Nephron (organoid): ENCODE results near the gene MAD1L1.

Experiments used
- H3K27ac Mint-ChIP-seq, 3 experiments: 2 replicates each; pipeline ENCODE4 v1.8.0; 2020; ENCODE audit warnings: mixed read lengths in 3 of 3, mild to moderate bottlenecking in 2 of 3, moderate library complexity in 1 of 3
- H3K27me3 Mint-ChIP-seq: 2 replicates; pipeline ENCODE4 v1.8.0; 2021; ENCODE audit warnings: low read depth, mild to moderate bottlenecking, moderate library complexity, mixed read lengths
- H3K36me3 Mint-ChIP-seq: 2 replicates; pipeline ENCODE4 v1.8.0; 2020; ENCODE audit warnings: low read depth, mixed read lengths
- H3K4me1 Mint-ChIP-seq: 2 replicates; pipeline ENCODE4 v1.8.0; 2020; ENCODE audit warnings: mixed read lengths
- H3K4me3 Mint-ChIP-seq, 3 experiments: 2 replicates each; pipeline ENCODE4 v1.8.0; 2020; ENCODE audit warnings: mild to moderate bottlenecking in 3 of 3, mixed read lengths in 3 of 3, moderate library complexity in 2 of 3
- H3K9me3 Mint-ChIP-seq: 2 replicates; pipeline ENCODE4 v1.8.0; 2020; ENCODE audit warnings: mixed read lengths
- CTCF ChIP-seq, 3 experiments: fragments of 200-600 bp; sonication (generic); IDR thresholded peaks; one replicate each; pipeline ENCODE4 v1.5.0; 2021; ENCODE audit warnings: antibody characterized with exemption in 3 of 3; ENCODE audit not compliant: unreplicated experiment in 3 of 3

MAD1L1 gene

DNA sequence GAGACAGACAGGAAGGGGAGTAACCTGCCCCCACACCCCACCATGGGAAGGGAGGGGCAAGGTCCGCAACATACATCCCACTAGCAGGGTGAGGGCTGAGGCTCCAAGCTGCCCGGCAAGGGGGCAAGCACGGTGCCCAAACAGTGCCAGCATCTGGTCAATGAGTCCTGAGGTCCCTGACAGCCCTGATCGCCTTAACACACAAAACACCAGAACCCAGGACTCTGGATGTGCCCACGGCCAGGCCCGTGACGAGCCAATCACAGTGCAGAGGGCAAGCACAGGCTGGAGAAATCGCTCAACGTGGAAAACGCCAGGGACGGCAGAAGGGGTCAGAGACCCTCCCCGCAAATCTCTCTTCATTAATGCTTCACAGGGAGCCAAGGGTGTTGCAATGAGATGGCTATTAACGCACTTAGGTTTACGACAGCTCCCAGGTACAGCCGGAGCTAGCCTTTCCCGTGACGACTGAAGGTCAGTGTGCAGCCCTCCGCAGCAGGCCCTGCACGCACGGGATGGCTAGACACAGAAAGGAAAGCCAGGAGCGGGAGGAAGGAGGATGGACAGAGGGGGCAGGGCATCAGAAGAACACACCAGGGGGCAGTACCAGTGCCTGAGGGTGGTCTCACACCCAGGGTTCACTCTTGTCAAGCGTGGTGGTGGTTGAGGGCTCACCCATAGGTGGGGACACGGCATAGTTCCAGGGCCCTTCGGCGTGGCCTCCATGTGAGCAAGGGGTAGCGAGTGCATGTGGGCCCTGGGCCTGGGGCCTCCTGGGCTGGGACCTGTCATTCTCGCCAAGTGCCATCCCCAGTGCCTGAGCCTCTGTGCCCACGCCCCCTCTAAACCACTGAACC, 220.5 kb downstream of the MAD1L1 start:
- Mint-ChIP-seq H3K9me3 (no peaks in the 10 kb centered on the region), H3K4me3 (peak overlapping the region in 2 of 3 experiments; percentile 5 to 30), H3K27ac (peak overlapping the region; percentile 73 to 83 (median 81)), H3K4me1 (peaks cover 35% of the 10 kb centered on the region), H3K27me3 (no peaks in the 10 kb centered on the region), H3K36me3 (peaks cover 4% of the 10 kb centered on the region)
- TF ChIP-seq CTCF (IDR thresholded peaks at IDR 0.05; ENCODE audit: unreplicated experiment in 3 of 3): no peak

DNA sequence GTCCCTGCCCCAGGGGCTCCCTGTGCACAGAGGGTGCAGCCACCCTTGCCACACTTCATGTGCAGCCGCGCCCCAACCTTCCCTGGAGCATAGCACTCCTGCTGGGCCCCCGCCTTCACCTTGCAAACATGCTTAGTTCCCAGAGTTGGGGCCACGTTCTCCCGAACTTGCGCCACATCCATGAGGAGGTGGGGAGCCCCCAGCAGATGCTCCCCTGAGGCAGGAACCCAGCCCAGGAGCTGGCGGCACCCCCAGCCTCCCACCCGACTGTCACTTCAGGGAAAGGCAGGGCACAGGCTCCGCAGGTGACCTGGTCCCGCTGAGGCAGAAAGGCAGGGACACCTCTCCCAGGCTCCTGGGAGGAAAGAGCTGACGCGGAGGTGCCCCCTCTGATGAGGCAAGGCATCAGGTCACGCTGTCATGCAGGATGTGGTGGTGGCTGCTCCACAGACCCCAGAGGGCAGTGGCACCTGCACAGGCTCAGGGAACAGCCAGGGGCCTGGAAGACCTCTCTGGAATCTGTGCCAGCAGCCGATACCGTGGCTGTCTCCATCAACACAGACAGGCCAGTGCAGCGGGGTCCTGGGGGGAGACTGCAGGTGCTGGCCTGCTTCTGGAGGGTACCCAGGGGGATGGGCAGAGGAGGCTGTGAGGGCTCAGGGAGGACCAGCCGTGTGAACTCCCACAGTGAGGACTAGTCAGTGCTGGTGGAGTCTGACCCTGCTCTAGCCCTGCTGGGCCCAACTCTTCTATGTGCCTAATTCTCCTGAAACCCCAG, 221.3 kb downstream of the MAD1L1 start:
- no peaks in the 10 kb centered on the region for H3K9me3 Mint-ChIP-seq
- peaks cover under 1% of the 10 kb centered on the region for H3K27me3 Mint-ChIP-seq
- H3K27ac Mint-ChIP-seq: no peak overlapping the region
- no peak for TF ChIP-seq CTCF (IDR thresholded peaks at IDR 0.05; ENCODE audit: unreplicated experiment in 3 of 3)
- H3K4me1 Mint-ChIP-seq: peaks cover 29% of the 10 kb centered on the region
- no peak overlapping the region for H3K4me3 Mint-ChIP-seq
- H3K36me3 Mint-ChIP-seq: peaks cover 4% of the 10 kb centered on the region

- Mint-ChIP-seq H3K27ac (peak overlapping the region; percentile 53 to 87 (median 68)), H3K4me3 (no peak overlapping the region), H3K9me3 (no peaks in the 10 kb centered on the region), H3K4me1 (peaks cover 36% of the 10 kb centered on the region), H3K36me3 (peaks cover 4% of the 10 kb centered on the region), H3K27me3 (peaks cover 5% of the 10 kb centered on the region)
- TF ChIP-seq CTCF (IDR thresholded peaks at IDR 0.05; ENCODE audit: unreplicated experiment in 3 of 3): no peak
Observed at GRCh38 chr7:2010551-2011265, 222.0 kb downstream of the MAD1L1 start.

- Mint-ChIP-seq H3K27ac (peak overlapping the region; percentile 53 to 87 (median 68)), H3K27me3 (peaks cover 5% of the 10 kb centered on the region), H3K4me1 (peaks cover 36% of the 10 kb centered on the region), H3K36me3 (peaks cover 4% of the 10 kb centered on the region), H3K4me3 (no peak overlapping the region), H3K9me3 (no peaks in the 10 kb centered on the region)
- no peak for TF ChIP-seq CTCF (IDR thresholded peaks at IDR 0.05; ENCODE audit: unreplicated experiment in 3 of 3)
Observed at GRCh38 chr7:2010101-2010500, 222.6 kb downstream of the MAD1L1 start.

DNA sequence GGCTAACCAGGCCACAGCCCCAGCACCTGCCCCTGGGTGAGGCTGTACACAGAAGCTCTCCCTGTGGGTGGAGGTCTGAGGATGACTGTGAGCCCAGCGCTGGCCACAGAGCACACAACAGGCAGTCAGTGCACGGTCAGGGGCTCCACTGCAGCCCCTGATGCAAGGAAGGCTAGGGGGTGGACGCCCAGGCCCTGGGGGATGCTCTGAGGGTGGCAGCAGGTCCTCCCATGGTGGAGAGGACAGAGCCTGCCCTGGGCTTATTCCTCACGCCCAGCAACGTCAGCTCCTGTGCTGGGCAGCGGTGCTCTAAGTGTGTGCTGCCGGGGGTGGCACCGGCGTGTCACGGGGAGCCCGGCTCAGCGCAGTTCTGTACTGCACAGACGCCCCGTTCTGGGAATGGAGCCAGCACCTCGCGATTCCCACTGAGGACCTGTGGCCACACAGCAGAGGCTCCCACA, 223.2 kb downstream of the MAD1L1 start:
- Mint-ChIP-seq H3K36me3 (peaks cover 4% of the 10 kb centered on the region), H3K27me3 (peaks cover 5% of the 10 kb centered on the region), H3K4me3 (no peak overlapping the region), H3K27ac (peak overlapping the region in 2 of 3 experiments; percentile 68 to 87), H3K4me1 (peaks cover 36% of the 10 kb centered on the region), H3K9me3 (no peaks in the 10 kb centered on the region)
- TF ChIP-seq CTCF (IDR thresholded peaks at IDR 0.05; ENCODE audit: unreplicated experiment in 3 of 3): no peak
